ENCODE results near the gene RELL2. TPM values are rescaled to one million over a fixed set of nuclear protein-coding genes. Genes with fewer than 3 reads are reported as not detected.

Gene RELL2
- total RNA-seq: 10 to 100 TPM in 3 of 4 donors, 1 to 10 TPM in 1; 8.0 to 13.2 (median 10.6) TPM

DNA sequence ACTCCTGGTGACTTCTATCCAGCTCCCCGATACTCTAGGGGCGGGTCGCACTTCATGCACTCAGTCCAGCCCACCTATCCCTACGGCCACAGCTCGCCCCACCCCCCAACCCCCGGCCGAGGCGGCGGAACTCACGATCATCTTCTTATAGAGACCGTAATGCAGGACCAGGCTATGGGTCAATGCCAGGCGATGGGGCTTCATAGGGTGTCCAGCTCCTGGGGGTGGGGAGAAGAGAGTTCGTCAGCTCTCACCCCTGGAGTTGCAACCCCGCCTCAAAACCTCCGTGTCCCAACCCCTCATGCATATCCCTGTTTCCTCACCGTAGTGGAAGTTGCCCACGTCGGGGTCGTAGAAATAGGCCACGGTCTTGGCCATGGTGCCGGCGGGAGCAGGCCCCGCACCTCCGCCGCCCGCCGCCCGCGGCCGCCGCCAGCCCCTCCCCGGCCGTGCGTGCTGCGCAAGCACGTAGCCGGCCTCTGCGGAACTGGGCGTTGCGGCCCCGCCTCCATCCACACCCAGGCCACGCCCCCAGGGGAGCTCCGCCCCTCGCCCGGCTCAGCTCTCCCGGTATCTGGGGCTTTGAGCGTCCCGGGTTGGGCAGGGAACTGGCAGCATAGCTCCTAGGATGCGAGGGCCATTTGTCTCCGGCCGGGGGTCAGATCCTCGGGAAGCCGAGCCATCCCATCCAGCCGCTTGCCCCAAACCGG, at the start of gene RELL2, which contains the start of gene HDAC3:
RELL2 (plus strand) TSS at position 585 of the 710 bp plus-strand sequence. CDS start 1,229 bp downstream, outside the sequence.
HDAC3 (minus strand) TSS at position 437 of the 710 bp plus-strand sequence; CDS start at position 378, 59 bp downstream.
- Histone ChIP-seq H3K27ac (peak within 1 kb of the TSS; percentile 63 to 88 (median 82)), H3K27me3 (no peaks in the 10 kb centered on the region), H3K9me3 (no peaks in the 10 kb centered on the region), H3K36me3 (no peaks in the 10 kb centered on the region), H3K4me3 (peak within 1 kb of the TSS; percentile 66 to 91 (median 76)), H3K4me1 (peaks cover 0 to 15% (median 8%) of the 10 kb centered on the region in 4 donors)
- peak; percentile 94 to 98 (median 98) for DNase-seq
- peak; percentile 67 to 90 for TF ChIP-seq POLR2A (IDR thresholded peaks at IDR 0.05)
- TF ChIP-seq, protein P1, sequence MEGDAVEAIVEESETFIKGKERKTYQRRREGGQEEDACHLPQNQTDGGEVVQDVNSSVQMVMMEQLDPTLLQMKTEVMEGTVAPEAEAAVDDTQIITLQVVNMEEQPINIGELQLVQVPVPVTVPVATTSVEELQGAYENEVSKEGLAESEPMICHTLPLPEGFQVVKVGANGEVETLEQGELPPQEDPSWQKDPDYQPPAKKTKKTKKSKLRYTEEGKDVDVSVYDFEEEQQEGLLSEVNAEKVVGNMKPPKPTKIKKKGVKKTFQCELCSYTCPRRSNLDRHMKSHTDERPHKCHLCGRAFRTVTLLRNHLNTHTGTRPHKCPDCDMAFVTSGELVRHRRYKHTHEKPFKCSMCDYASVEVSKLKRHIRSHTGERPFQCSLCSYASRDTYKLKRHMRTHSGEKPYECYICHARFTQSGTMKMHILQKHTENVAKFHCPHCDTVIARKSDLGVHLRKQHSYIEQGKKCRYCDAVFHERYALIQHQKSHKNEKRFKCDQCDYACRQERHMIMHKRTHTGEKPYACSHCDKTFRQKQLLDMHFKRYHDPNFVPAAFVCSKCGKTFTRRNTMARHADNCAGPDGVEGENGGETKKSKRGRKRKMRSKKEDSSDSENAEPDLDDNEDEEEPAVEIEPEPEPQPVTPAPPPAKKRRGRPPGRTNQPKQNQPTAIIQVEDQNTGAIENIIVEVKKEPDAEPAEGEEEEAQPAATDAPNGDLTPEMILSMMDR (IDR thresholded peaks at IDR 0.05): no peak

DNA sequence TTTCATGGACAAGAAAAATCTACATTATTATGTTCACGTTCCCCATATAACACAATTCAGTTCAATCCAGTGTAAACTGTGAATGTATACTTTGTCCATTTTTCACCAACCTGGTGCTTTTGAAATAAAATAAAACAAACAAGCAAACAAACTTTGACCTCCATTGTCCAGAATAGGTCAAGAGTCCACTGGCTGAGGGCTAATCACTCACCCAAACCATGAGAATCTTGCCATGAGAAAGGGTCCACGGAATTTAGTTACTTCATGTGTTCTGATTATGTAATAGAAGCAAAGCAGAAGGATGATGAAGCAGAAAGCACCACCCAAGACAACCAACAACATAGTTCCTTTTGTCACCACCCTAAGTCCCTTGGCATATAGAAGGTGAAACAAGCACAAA, 46.7 kb upstream of the RELL2 start:
- Histone ChIP-seq H3K4me3 (no peak overlapping the region), H3K27ac (no peak overlapping the region), H3K9me3 (no peaks in the 10 kb centered on the region), H3K4me1 (no peaks in the 10 kb centered on the region), H3K27me3 (no peaks in the 10 kb centered on the region), H3K36me3 (peaks cover 0 to 19% (median 0%) of the 10 kb centered on the region in 3 donors)
- no peak for TF ChIP-seq POLR2A (IDR thresholded peaks at IDR 0.05)
- TF ChIP-seq, protein P1 (IDR thresholded peaks at IDR 0.05): no peak
- DNase-seq: no peak

GRCh38 chr5:141596867-141597266, 39.9 kb upstream of the RELL2 start:
- DNase-seq: no peak
- Histone ChIP-seq H3K36me3 (no peaks in the 10 kb centered on the region), H3K4me3 (no peak overlapping the region), H3K27me3 (no peaks in the 10 kb centered on the region), H3K4me1 (peaks cover 0 to 3% (median 0%) of the 10 kb centered on the region in 4 donors), H3K9me3 (no peaks in the 10 kb centered on the region), H3K27ac (no peak overlapping the region)
- TF ChIP-seq, protein P1 (IDR thresholded peaks at IDR 0.05): no peak
- no peak for TF ChIP-seq POLR2A (IDR thresholded peaks at IDR 0.05)

DNA sequence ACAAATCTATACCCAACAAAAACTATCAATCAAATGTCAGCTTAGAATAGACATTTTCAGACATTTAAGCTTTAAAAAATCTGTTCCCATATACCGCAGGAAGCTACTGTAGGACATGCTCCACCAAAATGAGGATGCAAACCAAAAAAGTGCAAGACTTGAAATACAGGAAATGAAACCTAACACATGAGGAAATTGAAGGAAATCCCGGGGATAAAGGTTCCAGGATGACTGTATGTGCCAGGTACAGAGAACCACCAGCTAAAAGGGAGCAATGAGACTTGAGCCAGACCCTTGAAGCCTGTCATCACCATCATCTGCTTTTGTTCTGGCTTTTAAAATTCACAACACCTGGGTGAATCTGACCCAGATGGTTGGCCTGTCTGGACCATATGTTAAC, 39.4 kb upstream of the RELL2 start:
- no peak for DNase-seq
- TF ChIP-seq, protein P1 (IDR thresholded peaks at IDR 0.05): no peak
- no peak for TF ChIP-seq POLR2A (IDR thresholded peaks at IDR 0.05)
- Histone ChIP-seq H3K27me3 (no peaks in the 10 kb centered on the region), H3K4me1 (peaks cover 0 to 3% (median 0%) of the 10 kb centered on the region in 4 donors), H3K4me3 (no peak overlapping the region), H3K9me3 (no peaks in the 10 kb centered on the region), H3K27ac (no peak overlapping the region), H3K36me3 (no peaks in the 10 kb centered on the region)

DNA sequence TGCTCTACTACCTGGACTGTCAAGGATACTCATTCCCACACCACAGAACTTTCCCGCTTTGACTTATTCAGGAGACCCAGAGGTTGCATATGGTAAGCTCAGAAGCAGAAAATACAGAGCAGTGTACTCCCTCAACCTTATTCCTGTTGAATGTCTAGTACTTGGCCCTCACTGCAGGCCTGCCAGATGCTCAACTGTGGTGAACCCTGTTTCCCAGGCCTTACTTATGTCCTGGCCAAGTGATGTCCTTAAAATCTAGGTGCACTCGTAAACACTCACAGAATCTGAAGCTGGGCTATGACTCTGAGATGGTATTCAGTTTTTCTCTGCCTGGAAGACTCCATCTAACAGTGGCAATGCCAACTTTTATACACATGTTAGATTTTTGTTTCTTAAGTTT, 39.0 kb upstream of the RELL2 start:
- Histone ChIP-seq H3K27me3 (no peaks in the 10 kb centered on the region), H3K36me3 (no peaks in the 10 kb centered on the region), H3K4me1 (peaks cover 0 to 3% (median under 1%) of the 10 kb centered on the region in 4 donors), H3K4me3 (no peak overlapping the region), H3K27ac (no peak overlapping the region), H3K9me3 (no peaks in the 10 kb centered on the region)
- no peak for DNase-seq
- TF ChIP-seq POLR2A (IDR thresholded peaks at IDR 0.05): no peak
- TF ChIP-seq, protein P1 (IDR thresholded peaks at IDR 0.05): no peak
